ENCODE results near the gene SOD3. TPM values are rescaled to one million over a fixed set of nuclear protein-coding genes. Genes with fewer than 3 reads are reported as not detected.

The SOD3 gene
- total and polyA plus RNA-seq, 4 donors = 2.6 to 8.1 (median 4.6) TPM

DNA sequence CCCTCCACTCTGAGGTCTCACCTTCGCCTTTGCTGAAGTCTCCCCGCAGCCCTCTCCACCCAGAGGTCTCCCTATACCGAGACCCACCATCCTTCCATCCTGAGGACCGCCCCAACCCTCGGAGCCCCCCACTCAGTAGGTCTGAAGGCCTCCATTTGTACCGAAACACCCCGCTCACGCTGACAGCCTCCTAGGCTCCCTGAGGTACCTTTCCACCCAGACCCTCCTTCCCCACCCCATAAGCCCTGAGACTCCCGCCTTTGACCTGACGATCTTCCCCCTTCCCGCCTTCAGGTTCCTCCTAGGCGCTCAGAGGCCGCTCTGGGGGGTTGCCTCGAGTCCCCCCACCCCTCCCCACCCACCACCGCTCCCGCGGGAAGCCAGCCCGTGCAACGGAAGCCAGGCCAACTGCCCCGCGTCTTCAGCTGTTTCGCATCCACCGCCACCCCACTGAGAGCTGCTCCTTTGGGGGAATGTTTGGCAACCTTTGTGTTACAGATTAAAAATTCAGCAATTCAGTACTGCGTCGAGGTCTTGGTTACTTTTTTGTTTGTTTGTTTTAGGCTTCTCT, 5.0 kb downstream of the SOD3 start:
- H3K27ac ChIP-seq (ENCODE audit: low read depth in 1 of 2, low read length in 2 of 2) = no peak overlapping the region
- H3K27me3 ChIP-seq (ENCODE audit: control insufficient read depth in 4 of 4, insufficient read depth in 4 of 4, low read length in 3 of 4) = peaks cover 0 to 10% (median 6%) of the 10 kb centered on the region in 4 donors
- DNase-seq (ENCODE audit: low spot score) = no peak
- TF ChIP-seq YY1 (IDR thresholded peaks at IDR 0.05) (no peak), RAD21 (IDR thresholded peaks at IDR 0.05) (no peak), SP1 (IDR thresholded peaks at IDR 0.05) (no peak), FOXA1 (IDR thresholded peaks at IDR 0.05) (no peak)
- TF ChIP-seq, protein P1, sequence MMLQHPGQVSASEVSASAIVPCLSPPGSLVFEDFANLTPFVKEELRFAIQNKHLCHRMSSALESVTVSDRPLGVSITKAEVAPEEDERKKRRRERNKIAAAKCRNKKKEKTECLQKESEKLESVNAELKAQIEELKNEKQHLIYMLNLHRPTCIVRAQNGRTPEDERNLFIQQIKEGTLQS (IDR thresholded peaks at IDR 0.05) = no peak
- TF ChIP-seq, protein P2, sequence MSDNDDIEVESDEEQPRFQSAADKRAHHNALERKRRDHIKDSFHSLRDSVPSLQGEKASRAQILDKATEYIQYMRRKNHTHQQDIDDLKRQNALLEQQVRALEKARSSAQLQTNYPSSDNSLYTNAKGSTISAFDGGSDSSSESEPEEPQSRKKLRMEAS (IDR thresholded peaks at IDR 0.05) = no peak
- TF ChIP-seq, protein P3, sequence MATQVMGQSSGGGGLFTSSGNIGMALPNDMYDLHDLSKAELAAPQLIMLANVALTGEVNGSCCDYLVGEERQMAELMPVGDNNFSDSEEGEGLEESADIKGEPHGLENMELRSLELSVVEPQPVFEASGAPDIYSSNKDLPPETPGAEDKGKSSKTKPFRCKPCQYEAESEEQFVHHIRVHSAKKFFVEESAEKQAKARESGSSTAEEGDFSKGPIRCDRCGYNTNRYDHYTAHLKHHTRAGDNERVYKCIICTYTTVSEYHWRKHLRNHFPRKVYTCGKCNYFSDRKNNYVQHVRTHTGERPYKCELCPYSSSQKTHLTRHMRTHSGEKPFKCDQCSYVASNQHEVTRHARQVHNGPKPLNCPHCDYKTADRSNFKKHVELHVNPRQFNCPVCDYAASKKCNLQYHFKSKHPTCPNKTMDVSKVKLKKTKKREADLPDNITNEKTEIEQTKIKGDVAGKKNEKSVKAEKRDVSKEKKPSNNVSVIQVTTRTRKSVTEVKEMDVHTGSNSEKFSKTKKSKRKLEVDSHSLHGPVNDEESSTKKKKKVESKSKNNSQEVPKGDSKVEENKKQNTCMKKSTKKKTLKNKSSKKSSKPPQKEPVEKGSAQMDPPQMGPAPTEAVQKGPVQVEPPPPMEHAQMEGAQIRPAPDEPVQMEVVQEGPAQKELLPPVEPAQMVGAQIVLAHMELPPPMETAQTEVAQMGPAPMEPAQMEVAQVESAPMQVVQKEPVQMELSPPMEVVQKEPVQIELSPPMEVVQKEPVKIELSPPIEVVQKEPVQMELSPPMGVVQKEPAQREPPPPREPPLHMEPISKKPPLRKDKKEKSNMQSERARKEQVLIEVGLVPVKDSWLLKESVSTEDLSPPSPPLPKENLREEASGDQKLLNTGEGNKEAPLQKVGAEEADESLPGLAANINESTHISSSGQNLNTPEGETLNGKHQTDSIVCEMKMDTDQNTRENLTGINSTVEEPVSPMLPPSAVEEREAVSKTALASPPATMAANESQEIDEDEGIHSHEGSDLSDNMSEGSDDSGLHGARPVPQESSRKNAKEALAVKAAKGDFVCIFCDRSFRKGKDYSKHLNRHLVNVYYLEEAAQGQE (IDR thresholded peaks at IDR 0.05) = no peak
- H3K9ac ChIP-seq (ENCODE audit: low read depth in 1 of 2, low read length in 2 of 2) = no peak overlapping the region
- H3K4me3 ChIP-seq (ENCODE audit: low read depth in 1 of 3, low read length in 3 of 3) = peak overlapping the region in 1 of 3 donors; percentile 37
- H3K4me1 ChIP-seq (ENCODE audit: control insufficient read depth in 4 of 4, insufficient read depth in 4 of 4, low read length in 3 of 4) = peaks cover 0 to 15% (median 7%) of the 10 kb centered on the region in 4 donors
- no peaks in the 10 kb centered on the region for H3K36me3 ChIP-seq (ENCODE audit: control insufficient read depth in 4 of 4, insufficient read depth in 3 of 4, low read depth in 1 of 4, low read length in 3 of 4)
- no peaks in the 10 kb centered on the region for H3K9me3 ChIP-seq (ENCODE audit: control insufficient read depth in 4 of 4, low read length in 3 of 4)
- WGBS = 14% methylated on average over 25 of the region's 25 CpGs

DNA sequence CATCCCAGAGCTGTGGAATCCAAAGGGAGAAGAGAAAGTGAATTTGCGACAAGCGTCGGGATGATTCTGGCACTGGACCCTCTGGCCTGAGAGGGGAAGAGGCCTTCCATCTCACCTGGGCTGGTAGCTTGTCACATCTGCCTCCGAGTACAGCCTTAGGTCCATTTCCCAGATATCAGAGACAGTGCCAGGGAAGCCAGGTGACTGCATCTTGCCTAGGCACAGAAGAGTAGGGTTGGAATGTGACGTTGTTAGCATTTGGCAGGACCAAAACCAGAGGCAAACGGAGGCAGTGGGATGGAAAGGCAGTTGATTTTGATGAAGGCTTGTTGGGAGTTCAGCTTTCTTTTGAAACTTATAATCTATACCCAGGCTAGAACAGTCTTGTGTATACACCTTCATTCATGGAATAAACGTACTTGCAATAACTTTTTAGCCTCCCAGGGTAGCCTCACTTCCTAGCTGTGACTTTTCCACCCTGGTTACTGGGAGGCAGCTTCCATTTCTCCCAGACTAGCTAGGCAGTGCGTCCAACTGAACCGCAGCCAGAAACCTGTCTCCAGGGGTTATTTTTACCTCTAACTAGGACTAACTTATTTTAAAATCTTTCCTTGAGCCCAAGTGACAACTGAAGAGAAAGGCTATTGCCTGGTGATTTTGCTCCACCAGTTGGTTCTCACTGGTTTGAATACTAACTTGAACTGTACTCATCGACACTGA, 5.9 kb downstream of the SOD3 start:
- Histone ChIP-seq H3K27me3 (ENCODE audit: control insufficient read depth in 4 of 4, insufficient read depth in 4 of 4, low read length in 3 of 4) (peaks cover 0 to 10% (median 6%) of the 10 kb centered on the region in 4 donors), H3K4me3 (ENCODE audit: low read depth in 1 of 3, low read length in 3 of 3) (peak overlapping the region in 1 of 3 donors; percentile 37), H3K9ac (ENCODE audit: low read depth in 1 of 2, low read length in 2 of 2) (no peak overlapping the region), H3K27ac (ENCODE audit: low read depth in 1 of 2, low read length in 2 of 2) (no peak overlapping the region), H3K9me3 (ENCODE audit: control insufficient read depth in 4 of 4, low read length in 3 of 4) (no peaks in the 10 kb centered on the region), H3K36me3 (ENCODE audit: control insufficient read depth in 4 of 4, insufficient read depth in 3 of 4, low read depth in 1 of 4, low read length in 3 of 4) (no peaks in the 10 kb centered on the region), H3K4me1 (ENCODE audit: control insufficient read depth in 4 of 4, insufficient read depth in 4 of 4, low read length in 3 of 4) (peaks cover 0 to 15% (median 7%) of the 10 kb centered on the region in 4 donors)
- TF ChIP-seq GABPA (IDR thresholded peaks at IDR 0.05 in 1 of 2, conservative IDR thresholded peaks at IDR 0.05 in 1 of 2) (no peak), FOXA2 (IDR thresholded peaks at IDR 0.05) (no peak), FOXA1 (IDR thresholded peaks at IDR 0.05) (no peak), SP1 (IDR thresholded peaks at IDR 0.05) (no peak)
- TF ChIP-seq, protein P1 (IDR thresholded peaks at IDR 0.05) = no peak
- 64% methylated on average over 10 of the region's 10 CpGs for WGBS
- DNase-seq (ENCODE audit: low spot score) = no peak

DNA sequence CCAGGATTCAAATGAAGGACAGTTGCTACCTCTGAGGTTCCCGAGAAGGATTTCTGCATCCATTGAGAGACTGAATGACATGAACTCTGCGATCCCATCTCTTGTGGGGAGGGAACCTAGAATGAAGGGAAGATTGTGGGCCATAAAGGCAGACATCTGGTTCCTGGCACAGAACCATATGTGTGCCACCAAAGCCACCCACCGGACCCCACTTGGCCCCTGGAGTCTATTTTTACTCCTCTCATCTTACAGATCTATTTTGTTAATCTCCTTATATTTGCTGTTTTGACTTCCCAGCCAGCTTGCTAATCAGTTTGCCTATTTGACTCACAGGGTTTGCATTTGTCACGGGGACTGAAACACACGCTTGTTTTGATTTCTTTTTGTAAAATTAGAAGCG, 7.3 kb downstream of the SOD3 start:
- H3K9me3 ChIP-seq (ENCODE audit: control insufficient read depth in 4 of 4, low read length in 3 of 4) = no peaks in the 10 kb centered on the region
- 85% methylated on average over 6 of the region's 6 CpGs for WGBS
- H3K27me3 ChIP-seq (ENCODE audit: control insufficient read depth in 4 of 4, insufficient read depth in 4 of 4, low read length in 3 of 4) = peaks cover 0 to 6% (median 6%) of the 10 kb centered on the region in 4 donors
- TF ChIP-seq YY1 (IDR thresholded peaks at IDR 0.05) (no peak), RAD21 (IDR thresholded peaks at IDR 0.05) (no peak), HNF4A (conservative IDR thresholded peaks at IDR 0.05) (no peak), GABPA (IDR thresholded peaks at IDR 0.05 in 1 of 2, conservative IDR thresholded peaks at IDR 0.05 in 1 of 2) (no peak), RXRA (IDR thresholded peaks at IDR 0.05) (no peak), JUND (IDR thresholded peaks at IDR 0.05) (no peak), SP1 (IDR thresholded peaks at IDR 0.05) (no peak)
- TF ChIP-seq, protein P3 (IDR thresholded peaks at IDR 0.05) = no peak
- TF ChIP-seq, protein P4, sequence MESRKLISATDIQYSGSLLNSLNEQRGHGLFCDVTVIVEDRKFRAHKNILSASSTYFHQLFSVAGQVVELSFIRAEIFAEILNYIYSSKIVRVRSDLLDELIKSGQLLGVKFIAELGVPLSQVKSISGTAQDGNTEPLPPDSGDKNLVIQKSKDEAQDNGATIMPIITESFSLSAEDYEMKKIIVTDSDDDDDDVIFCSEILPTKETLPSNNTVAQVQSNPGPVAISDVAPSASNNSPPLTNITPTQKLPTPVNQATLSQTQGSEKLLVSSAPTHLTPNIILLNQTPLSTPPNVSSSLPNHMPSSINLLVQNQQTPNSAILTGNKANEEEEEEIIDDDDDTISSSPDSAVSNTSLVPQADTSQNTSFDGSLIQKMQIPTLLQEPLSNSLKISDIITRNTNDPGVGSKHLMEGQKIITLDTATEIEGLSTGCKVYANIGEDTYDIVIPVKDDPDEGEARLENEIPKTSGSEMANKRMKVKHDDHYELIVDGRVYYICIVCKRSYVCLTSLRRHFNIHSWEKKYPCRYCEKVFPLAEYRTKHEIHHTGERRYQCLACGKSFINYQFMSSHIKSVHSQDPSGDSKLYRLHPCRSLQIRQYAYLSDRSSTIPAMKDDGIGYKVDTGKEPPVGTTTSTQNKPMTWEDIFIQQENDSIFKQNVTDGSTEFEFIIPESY (IDR thresholded peaks at IDR 0.05) = no peak
- TF ChIP-seq, protein P1 (IDR thresholded peaks at IDR 0.05) = no peak
- TF ChIP-seq, protein P2 (IDR thresholded peaks at IDR 0.05) = no peak

More for the DNA sequence above, 7.3 kb downstream of the SOD3 start:
- no peaks in the 10 kb centered on the region for H3K36me3 ChIP-seq (ENCODE audit: control insufficient read depth in 4 of 4, insufficient read depth in 3 of 4, low read depth in 1 of 4, low read length in 3 of 4)
- peaks cover 0 to 15% (median 7%) of the 10 kb centered on the region in 4 donors for H3K4me1 ChIP-seq (ENCODE audit: control insufficient read depth in 4 of 4, insufficient read depth in 4 of 4, low read length in 3 of 4)
- H3K4me3 ChIP-seq (ENCODE audit: low read depth in 1 of 3, low read length in 3 of 3) = no peak overlapping the region
- H3K27ac ChIP-seq (ENCODE audit: low read depth in 1 of 2, low read length in 2 of 2) = no peak overlapping the region
- H3K9ac ChIP-seq (ENCODE audit: low read depth in 1 of 2, low read length in 2 of 2) = no peak overlapping the region
- DNase-seq (ENCODE audit: low spot score) = no peak
